T-helper 2 cell treated with Interferon-gamma antibody and Interleukin-4, amounts not matched to agents 5 μg/mL and 100 μg/mL, for 36 hours (primary cell): ENCODE results near the gene RABGAP1L.
"Not testable (repeated sequence)": the region's sequence is repeated elsewhere in the genome, so short reads cannot be mapped to it uniquely, and the experiment has no call there.

Experiments
- DNase-seq: peaks from one replicate; pipeline ENCODE4 v3.0.0; 2021; ENCODE audit warnings: low spot score
- H3K27ac Mint-ChIP-seq: one replicate; pipeline ENCODE4 v1.8.0; 2021; ENCODE audit warnings: mild to moderate bottlenecking, mixed read lengths
- H3K27me3 Mint-ChIP-seq: one replicate; pipeline ENCODE4 v1.8.0; 2021; ENCODE audit warnings: low read depth, mixed read lengths
- H3K36me3 Mint-ChIP-seq: one replicate; pipeline ENCODE4 v1.8.0; 2021; ENCODE audit warnings: low read depth, mixed read lengths
- H3K4me1 Mint-ChIP-seq: one replicate; pipeline ENCODE4 v1.8.0; 2021; ENCODE audit warnings: low read depth, mixed read lengths
- H3K4me3 Mint-ChIP-seq: one replicate; pipeline ENCODE4 v1.8.0; 2022; ENCODE audit warnings: mild to moderate bottlenecking, moderate library complexity, mixed read lengths
- H3K9me3 Mint-ChIP-seq: one replicate; pipeline ENCODE4 v1.8.0; 2021; ENCODE audit warnings: mixed read lengths

Gene RABGAP1L

DNA sequence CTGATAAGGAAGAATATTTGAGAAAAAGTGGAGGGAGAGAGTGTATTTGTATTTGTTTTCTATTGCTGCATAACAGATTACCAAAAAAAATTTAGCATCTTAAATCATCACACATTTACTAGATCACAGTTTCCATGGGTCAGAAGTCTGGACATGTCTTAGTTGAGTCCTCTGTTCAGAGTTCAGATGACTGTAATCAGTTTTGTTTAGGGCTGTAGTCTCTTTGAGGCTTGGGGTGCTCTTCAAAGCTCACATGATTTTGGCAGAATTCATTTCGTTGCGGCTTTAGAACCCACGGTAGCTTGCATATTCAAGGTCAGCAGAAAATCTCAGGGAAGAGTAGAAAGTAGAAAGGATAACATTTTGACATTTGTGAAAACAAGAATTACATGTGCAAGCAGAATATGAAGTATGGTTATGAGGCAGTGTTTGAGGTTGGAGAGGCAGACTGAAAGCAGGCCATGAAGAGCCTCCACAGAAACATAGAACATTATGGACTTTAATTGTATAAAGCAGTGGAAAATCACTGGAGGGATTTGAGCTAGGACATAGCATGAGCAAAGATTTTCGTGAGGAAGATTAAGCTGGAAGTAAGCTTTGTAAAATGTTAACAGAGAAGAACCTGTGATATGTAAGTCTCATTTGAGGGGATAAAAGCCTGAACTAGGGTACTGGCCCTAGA lies 177.8 kb downstream of the RABGAP1L start:
- H3K9me3 Mint-ChIP-seq: no peaks in the 10 kb centered on the region
- H3K4me1 Mint-ChIP-seq: no peaks in the 10 kb centered on the region
- no peaks in the 10 kb centered on the region for H3K36me3 Mint-ChIP-seq
- H3K27ac Mint-ChIP-seq: no peak overlapping the region
- H3K4me3 Mint-ChIP-seq: no peak overlapping the region
- DNase-seq: no peak
- H3K27me3 Mint-ChIP-seq: no peaks in the 10 kb centered on the region

- H3K27me3 Mint-ChIP-seq, H3K36me3 Mint-ChIP-seq, H3K4me1 Mint-ChIP-seq, H3K9me3 Mint-ChIP-seq, H3K4me3 Mint-ChIP-seq, H3K27ac Mint-ChIP-seq, DNase-seq: not testable (repeated sequence)
Measured at GRCh38 chr1:174340404-174340803, 181.1 kb downstream of the RABGAP1L start.

GRCh38 chr1:174344162-174344561 lies 184.8 kb downstream of the RABGAP1L start:
- no peak for DNase-seq
- H3K9me3 Mint-ChIP-seq: peaks cover 16% of the 10 kb centered on the region
- no peak overlapping the region for H3K4me3 Mint-ChIP-seq
- no peaks in the 10 kb centered on the region for H3K4me1 Mint-ChIP-seq
- H3K27ac Mint-ChIP-seq: no peak overlapping the region
- H3K36me3 Mint-ChIP-seq: no peaks in the 10 kb centered on the region
- H3K27me3 Mint-ChIP-seq: no peaks in the 10 kb centered on the region

GRCh38 chr1:174352117-174352516 lies 192.8 kb downstream of the RABGAP1L start:
- Mint-ChIP-seq H3K9me3 (peaks cover 15% of the 10 kb centered on the region), H3K4me3 (no peak overlapping the region), H3K4me1 (no peaks in the 10 kb centered on the region), H3K36me3 (peaks cover 5% of the 10 kb centered on the region), H3K27me3 (no peaks in the 10 kb centered on the region), H3K27ac (no peak overlapping the region)
- DNase-seq: no peak

- no peak for DNase-seq
- no peak overlapping the region for H3K27ac Mint-ChIP-seq
- no peaks in the 10 kb centered on the region for H3K4me1 Mint-ChIP-seq
- peaks cover 8% of the 10 kb centered on the region for H3K9me3 Mint-ChIP-seq
- peaks cover 5% of the 10 kb centered on the region for H3K36me3 Mint-ChIP-seq
- H3K27me3 Mint-ChIP-seq: no peaks in the 10 kb centered on the region
- no peak overlapping the region for H3K4me3 Mint-ChIP-seq
Measured at GRCh38 chr1:174352883-174353608, 193.7 kb downstream of the RABGAP1L start.

DNA sequence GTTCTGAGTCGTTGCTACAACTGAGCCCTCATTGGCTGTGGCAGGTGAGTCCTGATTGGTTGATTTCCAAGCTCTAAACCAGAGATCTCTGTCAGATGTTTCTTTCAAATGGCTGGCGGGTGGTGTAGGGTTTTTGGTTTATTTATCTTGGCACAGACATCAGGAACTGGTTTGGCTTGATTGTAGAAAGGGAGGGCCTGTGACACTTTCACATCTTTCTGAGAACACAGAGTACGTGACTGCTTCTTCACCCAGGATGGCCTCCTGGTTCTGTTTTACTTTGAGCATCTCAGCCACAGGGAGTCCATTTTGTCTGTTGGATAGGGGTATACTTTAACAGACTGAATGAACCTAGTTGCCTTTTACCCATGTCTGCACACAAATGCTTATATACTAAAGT lies 199.0 kb downstream of the RABGAP1L start:
- Mint-ChIP-seq H3K9me3 (peaks cover under 1% of the 10 kb centered on the region), H3K36me3 (no peaks in the 10 kb centered on the region), H3K4me1 (no peaks in the 10 kb centered on the region), H3K27ac (no peak overlapping the region), H3K4me3 (no peak overlapping the region), H3K27me3 (no peaks in the 10 kb centered on the region)
- no peak for DNase-seq

DNA sequence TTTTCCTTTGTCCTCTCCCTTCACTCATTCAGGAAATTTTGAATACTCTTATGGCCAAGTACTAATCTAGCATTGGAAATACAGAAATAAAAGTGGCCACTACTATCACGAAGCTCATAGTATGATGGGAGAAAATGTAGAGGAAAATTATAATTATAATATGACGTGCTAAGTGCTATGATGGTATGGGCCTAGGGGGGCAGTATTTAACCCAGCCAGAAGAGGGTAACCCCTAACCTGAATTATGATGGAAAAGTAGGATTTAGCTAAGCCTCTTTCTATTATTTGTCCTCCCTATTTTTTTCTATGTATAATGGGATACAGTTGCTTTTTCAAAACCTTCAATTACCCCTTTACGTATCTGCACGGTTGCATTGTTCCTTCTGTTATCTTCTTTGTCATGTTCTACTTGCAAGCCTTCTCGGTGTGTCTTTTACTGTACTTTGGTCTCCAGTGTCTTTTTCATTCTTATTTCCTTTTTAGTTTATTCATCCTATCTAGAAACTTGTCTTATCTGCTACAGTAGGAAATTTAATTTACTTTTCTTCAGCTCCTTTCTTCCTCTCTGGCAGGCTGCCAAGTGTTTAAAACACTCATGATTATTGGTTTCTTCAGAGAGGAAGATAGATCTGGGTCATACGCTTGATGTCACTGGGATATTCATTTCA lies 199.6 kb downstream of the RABGAP1L start:
- no peak overlapping the region for H3K4me3 Mint-ChIP-seq
- no peak overlapping the region for H3K27ac Mint-ChIP-seq
- no peak for DNase-seq
- peaks cover 3% of the 10 kb centered on the region for H3K9me3 Mint-ChIP-seq
- H3K27me3 Mint-ChIP-seq: no peaks in the 10 kb centered on the region
- no peaks in the 10 kb centered on the region for H3K36me3 Mint-ChIP-seq
- no peaks in the 10 kb centered on the region for H3K4me1 Mint-ChIP-seq

GRCh38 chr1:174359454-174359805 lies 200.1 kb downstream of the RABGAP1L start:
- H3K36me3 Mint-ChIP-seq: no peaks in the 10 kb centered on the region
- H3K27me3 Mint-ChIP-seq: no peaks in the 10 kb centered on the region
- no peaks in the 10 kb centered on the region for H3K4me1 Mint-ChIP-seq
- no peak for DNase-seq
- no peak overlapping the region for H3K27ac Mint-ChIP-seq
- no peak overlapping the region for H3K4me3 Mint-ChIP-seq
- peaks cover 3% of the 10 kb centered on the region for H3K9me3 Mint-ChIP-seq

DNA sequence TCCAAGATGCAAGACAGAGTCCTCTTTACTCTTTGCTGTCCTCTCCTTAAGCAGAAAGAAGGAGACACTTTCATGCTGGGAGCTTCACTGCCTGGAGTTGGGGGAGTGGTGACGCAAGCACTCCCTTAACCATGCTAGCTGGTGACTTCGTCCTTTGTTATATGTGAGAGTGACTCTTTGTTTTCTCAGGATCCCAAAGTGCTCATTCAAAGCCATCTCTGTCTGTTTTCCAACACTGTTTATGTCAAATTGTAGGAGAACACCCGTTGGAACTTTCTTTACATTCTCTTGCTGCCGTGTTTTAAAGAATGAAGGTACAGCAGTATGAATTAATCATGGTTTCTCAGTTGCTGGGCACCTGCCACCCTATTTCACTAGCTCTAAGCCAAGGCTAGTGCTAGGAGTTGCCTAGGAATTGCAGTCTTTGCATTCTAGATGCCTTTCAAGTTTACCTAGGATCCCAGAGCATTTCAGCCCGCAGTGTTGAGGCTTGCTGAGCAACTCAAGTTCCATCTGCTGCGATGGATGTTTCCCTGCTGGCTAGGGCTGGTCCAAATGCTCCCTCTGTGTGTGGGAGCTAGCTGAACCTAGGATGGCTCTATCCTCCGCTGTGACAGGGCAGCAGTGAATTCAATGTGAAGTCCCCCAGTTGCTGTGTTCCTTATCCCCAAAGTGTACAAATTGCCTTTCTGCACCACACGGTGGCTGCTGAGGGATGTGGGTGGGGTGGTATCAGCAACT lies 205.8 kb downstream of the RABGAP1L start:
- Mint-ChIP-seq H3K9me3 (peaks cover 3% of the 10 kb centered on the region), H3K4me1 (no peaks in the 10 kb centered on the region), H3K4me3 (no peak overlapping the region), H3K27ac (no peak overlapping the region), H3K27me3 (no peaks in the 10 kb centered on the region), H3K36me3 (no peaks in the 10 kb centered on the region)
- no peak for DNase-seq

DNA sequence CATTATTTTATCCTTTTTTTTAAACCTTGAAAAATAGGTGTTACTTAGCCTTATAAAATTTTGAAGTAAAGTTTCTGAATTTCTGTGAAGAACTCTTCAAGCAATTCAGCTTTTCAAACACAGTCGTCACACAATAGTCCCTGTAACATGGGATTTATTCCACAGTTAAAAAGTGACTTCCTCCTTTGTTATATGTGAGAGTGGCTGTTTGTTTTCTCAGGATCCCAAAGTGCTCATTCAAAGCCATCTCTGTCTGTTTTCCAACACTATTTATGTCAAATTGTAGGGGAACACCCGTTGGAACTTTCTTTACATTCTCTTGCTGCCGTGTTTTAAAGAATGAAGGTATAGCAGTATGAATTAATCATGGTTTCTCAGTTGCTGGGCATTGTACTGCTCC lies 207.6 kb downstream of the RABGAP1L start:
- DNase-seq: no peak
- Mint-ChIP-seq H3K4me1 (no peaks in the 10 kb centered on the region), H3K36me3 (no peaks in the 10 kb centered on the region), H3K4me3 (no peak overlapping the region), H3K9me3 (peaks cover 3% of the 10 kb centered on the region), H3K27me3 (no peaks in the 10 kb centered on the region), H3K27ac (no peak overlapping the region)

DNA sequence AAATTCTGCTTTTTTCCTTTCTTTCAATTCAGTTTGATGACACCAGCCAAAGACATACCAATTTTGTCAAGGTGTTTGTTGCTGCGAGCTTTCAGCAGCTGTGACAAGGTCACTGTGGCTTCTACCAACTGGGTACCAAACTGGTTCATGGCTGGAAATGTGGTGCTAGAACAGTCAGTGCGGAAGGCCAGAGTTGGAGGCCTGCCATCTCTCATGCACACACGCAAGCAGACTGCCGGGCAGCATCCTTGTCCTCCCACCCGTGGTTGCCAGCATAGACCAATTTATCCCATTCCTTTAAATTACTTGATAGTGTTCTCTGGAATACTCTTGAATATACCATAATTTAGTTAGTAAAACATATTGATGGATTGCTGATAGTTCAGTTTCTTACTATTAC lies 208.6 kb downstream of the RABGAP1L start:
- H3K27ac Mint-ChIP-seq: no peak overlapping the region
- DNase-seq: no peak
- H3K4me1 Mint-ChIP-seq: peaks cover 1% of the 10 kb centered on the region
- H3K36me3 Mint-ChIP-seq: no peaks in the 10 kb centered on the region
- no peak overlapping the region for H3K4me3 Mint-ChIP-seq
- H3K9me3 Mint-ChIP-seq: peaks cover 3% of the 10 kb centered on the region
- no peaks in the 10 kb centered on the region for H3K27me3 Mint-ChIP-seq

- H3K4me3 Mint-ChIP-seq: no peak overlapping the region
- no peak for DNase-seq
- no peaks in the 10 kb centered on the region for H3K36me3 Mint-ChIP-seq
- no peaks in the 10 kb centered on the region for H3K9me3 Mint-ChIP-seq
- H3K27me3 Mint-ChIP-seq: no peaks in the 10 kb centered on the region
- peaks cover 4% of the 10 kb centered on the region for H3K4me1 Mint-ChIP-seq
- H3K27ac Mint-ChIP-seq: no peak overlapping the region
Measured at GRCh38 chr1:174376030-174376429, 216.7 kb downstream of the RABGAP1L start.

GRCh38 chr1:174391716-174392115 lies 232.4 kb downstream of the RABGAP1L start:
- H3K9me3 Mint-ChIP-seq: no peaks in the 10 kb centered on the region
- no peaks in the 10 kb centered on the region for H3K4me1 Mint-ChIP-seq
- no peaks in the 10 kb centered on the region for H3K27me3 Mint-ChIP-seq
- peaks cover 3% of the 10 kb centered on the region for H3K36me3 Mint-ChIP-seq
- H3K27ac Mint-ChIP-seq: no peak overlapping the region
- DNase-seq: no peak
- no peak overlapping the region for H3K4me3 Mint-ChIP-seq

GRCh38 chr1:174393885-174394284 lies 234.6 kb downstream of the RABGAP1L start:
- no peak overlapping the region for H3K27ac Mint-ChIP-seq
- peaks cover 3% of the 10 kb centered on the region for H3K36me3 Mint-ChIP-seq

More at GRCh38 chr1:174393885-174394284, 234.6 kb downstream of the RABGAP1L start:
- no peaks in the 10 kb centered on the region for H3K9me3 Mint-ChIP-seq
- no peak overlapping the region for H3K4me3 Mint-ChIP-seq
- peaks cover 4% of the 10 kb centered on the region for H3K4me1 Mint-ChIP-seq
- no peaks in the 10 kb centered on the region for H3K27me3 Mint-ChIP-seq
- no peak for DNase-seq
